TTC549 (cell line): ENCODE measurements around the gene GSTK1.

Experiments
- FAIRE-seq: peaks from 2 replicates; lab custom pipeline; 2012; peaks lifted over from hg19 to GRCh38; lab: Jason Lieb, UNC

Gene GSTK1

DNA sequence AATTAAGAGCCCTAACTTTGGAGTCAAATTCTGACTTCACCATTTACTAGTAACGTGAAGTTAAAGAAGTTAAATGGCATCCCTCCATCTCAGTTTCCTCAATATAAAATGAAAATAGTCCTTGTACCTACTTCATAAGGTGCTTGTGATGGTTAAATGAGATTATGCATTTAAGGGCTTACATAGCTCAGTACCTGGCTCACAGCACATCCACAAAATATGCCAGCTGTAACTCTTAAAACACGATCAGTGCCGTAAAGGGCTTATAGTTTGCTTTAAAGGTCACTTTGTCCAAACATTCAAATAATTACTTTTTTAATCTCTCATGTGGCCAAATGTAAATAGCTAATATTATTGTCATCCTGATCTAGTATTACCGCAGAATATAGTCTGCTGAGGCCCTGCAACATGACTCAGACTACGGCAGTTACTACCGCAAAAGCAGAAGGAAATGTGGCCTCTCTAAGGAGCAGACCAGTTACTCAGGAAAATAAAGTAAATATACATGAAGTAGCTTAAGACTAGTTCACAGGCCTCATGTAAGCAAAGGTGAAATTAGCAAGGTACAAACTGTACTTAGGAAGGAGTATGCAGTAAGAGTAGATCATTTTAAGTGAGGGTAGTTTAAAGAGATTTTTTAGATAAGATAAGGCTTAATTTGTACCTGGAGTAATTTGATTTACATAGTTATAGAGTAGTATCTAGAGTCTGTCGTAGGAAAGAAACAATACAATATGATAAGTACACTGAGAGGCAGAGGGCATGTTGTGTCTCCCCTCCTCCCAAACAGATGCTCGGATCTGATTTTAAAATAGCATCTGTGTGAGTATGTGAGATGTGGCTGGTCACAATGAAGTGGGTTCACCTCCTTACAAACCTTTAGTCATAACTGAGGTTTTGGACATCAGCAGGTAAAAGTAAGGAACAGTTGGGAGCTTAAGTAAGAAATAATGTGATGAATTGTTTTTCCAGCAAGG is 38.0 kb downstream of the GSTK1 start:
- FAIRE-seq, result no peak

- no peak for FAIRE-seq
Measured at GRCh38 chr7:143303733-143304132, 40.5 kb downstream of the GSTK1 start.

GRCh38 chr7:143304938-143305337 is 41.7 kb downstream of the GSTK1 start:
- no peak for FAIRE-seq

GRCh38 chr7:143305423-143306070 is 42.3 kb downstream of the GSTK1 start:
- FAIRE-seq, result no peak

DNA sequence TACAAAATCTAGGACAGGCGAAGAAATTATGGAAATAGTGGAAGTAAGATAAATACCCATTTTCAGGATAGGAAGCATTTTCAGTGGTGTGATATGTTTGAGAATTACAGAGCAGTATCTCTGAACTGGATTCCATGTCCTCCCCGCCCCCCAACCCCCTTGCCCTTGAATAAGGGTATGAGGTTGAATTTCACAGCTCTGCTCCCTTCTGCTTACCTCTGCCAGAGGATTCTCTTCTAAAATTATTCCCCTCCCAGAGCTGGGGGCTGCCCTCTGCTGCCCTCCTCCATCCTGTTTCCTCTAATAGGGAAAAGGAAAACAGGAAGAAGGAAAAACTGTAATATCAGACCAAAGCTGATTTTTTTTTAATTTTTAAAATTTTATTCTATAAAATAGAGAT is 45.4 kb downstream of the GSTK1 start:
- FAIRE-seq, result no peak

- FAIRE-seq, result no peak
Measured at GRCh38 chr7:143314127-143314526, 50.9 kb downstream of the GSTK1 start.

- no peak for FAIRE-seq
Measured at GRCh38 chr7:143315776-143316175, 52.5 kb downstream of the GSTK1 start, which contains the start of gene CLCN1. Gene CLCN1 (plus strand): TSS chr7:143316111. CDS start chr7:143316213, 102 bp downstream.

- FAIRE-seq, result no peak
Measured at GRCh38 chr7:143316492-143316891, 53.3 kb downstream of the GSTK1 start.

DNA sequence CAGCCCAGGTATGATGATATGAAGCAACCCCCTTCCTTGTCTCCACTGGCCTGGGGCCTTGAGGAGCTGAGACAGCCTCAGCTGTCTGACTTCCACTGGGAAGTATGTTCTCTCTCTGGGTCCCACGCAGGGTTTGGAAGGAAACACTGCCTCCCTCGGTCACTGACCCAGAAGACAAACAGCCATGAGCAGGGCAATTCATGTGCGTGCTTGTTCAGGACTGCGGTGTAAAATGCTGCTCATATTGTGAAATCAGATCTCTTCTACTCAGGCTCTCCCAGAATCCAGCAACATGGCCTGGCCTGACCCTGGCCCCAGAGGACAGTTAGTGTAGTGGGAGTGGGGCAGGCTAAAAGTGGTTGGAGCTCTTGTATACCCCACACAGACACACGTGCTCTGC is 55.4 kb downstream of the GSTK1 start:
- no peak for FAIRE-seq
